Neural cell (in vitro differentiated cells): ENCODE measurements around the gene NECTIN2.

Source experiments
- EZH2 ChIP-seq: fragments of 200-600, 300-800 bp; shearing (Covaris generic), sonication (generic); IDR thresholded peaks from 2 replicates; pipeline ENCODE4 v1.6.1; 2014; ENCODE audit warnings: antibody characterized with exemption, low read length, borderline replicate concordance, mild to moderate bottlenecking; ENCODE audit not compliant: insufficient read depth, poor library complexity, severe bottlenecking
- POLR2AphosphoS5 ChIP-seq: IDR thresholded peaks from 2 replicates; pipeline ENCODE4 v1.6.1; 2012
- REST ChIP-seq: IDR thresholded peaks from 2 replicates; pipeline ENCODE4 v1.6.1; 2012; ENCODE audit warnings: borderline replicate concordance

GRCh38 chr19:44882063-44882462 is 36.0 kb downstream of the NECTIN2 start:
- TF ChIP-seq REST = no peak
- TF ChIP-seq POLR2AphosphoS5 = no peak
- no peak for TF ChIP-seq EZH2
